Adipose tissue (tissue), 3 donors: Measurements from ENCODE around the gene AIP. TPM values are rescaled to one million over a fixed set of nuclear protein-coding genes. Genes with fewer than 3 reads are reported as not detected.

Experiments
- H3K27ac ChIP-seq: one replicate; pipeline ENCODE4 v1.5.1; 2013; ENCODE audit warnings: low read depth, low read length
- WGBS, 3 donors: extraction: QIAGEN DNeasy Blood & Tissue Kit; methylation state at CpG; one replicate each; pipeline ENCODE4 v1.1.7; 2013; 5-methylcytosine and 5-hydroxymethylcytosine counted together
- polyA plus RNA-seq, 3 donors: library from polyadenylated mRNA; stranded (reverse); fragments of 200-250 nt; gene quantifications; one replicate each; pipeline ENCODE4 v1.2.3, GENCODE V29; 2013
- donor health status: healthy with polysubstance abuse.
- donor health status: Bipolar disorder and iron deficiency.
- donor health status: healthy.

AIP gene
- polyA plus RNA-seq, 3 donors = 52.0 to 93.9 (median 58.1) TPM

- H3K27ac ChIP-seq = no peak overlapping the region
- 40 to 43% (median 43%) methylated on average over 31 to 45 of the region's 45 CpGs for WGBS, 3 donors
Measured at GRCh38 chr11:67442504-67443404, 40.1 kb upstream of the AIP start.

DNA sequence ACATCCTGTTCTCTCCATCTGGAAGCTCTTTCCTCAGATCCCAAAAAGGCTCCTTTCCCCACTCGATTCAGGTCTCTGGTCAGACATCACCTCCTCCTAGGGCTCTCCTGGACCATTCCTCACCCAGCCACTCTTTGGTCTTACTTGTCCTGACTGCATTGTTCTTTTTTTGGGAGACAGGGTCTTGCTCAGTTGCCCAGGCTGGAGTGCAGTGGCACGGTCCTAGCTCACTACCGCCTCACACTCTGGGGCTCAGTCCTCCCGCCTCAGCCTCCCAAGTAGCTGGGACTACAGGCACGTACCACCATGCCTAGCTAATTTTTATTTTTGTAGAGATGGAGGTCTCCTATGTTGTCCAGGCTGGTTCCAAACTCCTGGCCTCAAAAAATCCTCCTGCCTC lies 37.3 kb upstream of the AIP start:
- no peak overlapping the region for H3K27ac ChIP-seq
- 84 to 89% (median 87%) methylated on average over 5 of the region's 5 CpGs for WGBS, 3 donors

GRCh38 chr11:67448220-67448609 lies 34.6 kb upstream of the AIP start:
- WGBS, 3 donors = 91 to 93% (median 91%) methylated on average over 7 of the region's 7 CpGs
- H3K27ac ChIP-seq = no peak overlapping the region

- no peak overlapping the region for H3K27ac ChIP-seq
- 58 to 63% (median 63%) methylated on average over 9 of the region's 9 CpGs for WGBS, 3 donors
Measured at GRCh38 chr11:67449116-67449844, 33.5 kb upstream of the AIP start.

- H3K27ac ChIP-seq = no peak overlapping the region
- 93% methylated on average over 25 of the region's 25 CpGs for WGBS, 3 donors
Measured at GRCh38 chr11:67450796-67451657, 31.8 kb upstream of the AIP start.

DNA sequence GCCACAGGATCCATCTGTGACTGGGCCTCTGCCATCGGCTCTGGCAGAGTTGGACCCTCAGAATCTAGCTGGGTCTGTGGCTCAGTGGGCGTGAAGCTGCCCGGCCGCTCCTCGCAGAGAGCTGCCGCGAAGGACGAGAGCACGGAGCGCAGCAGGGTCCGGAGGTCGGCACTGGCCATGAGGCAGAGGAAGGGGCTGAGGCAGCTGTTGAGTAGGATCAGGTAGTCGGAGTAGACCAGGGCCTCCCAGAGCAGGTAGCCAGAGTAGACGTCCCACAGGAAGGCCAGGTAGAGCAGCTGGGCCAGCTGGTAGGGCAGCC lies 31.2 kb upstream of the AIP start:
- no peak overlapping the region for H3K27ac ChIP-seq
- 91 to 94% (median 94%) methylated on average over 14 of the region's 14 CpGs for WGBS, 3 donors

DNA sequence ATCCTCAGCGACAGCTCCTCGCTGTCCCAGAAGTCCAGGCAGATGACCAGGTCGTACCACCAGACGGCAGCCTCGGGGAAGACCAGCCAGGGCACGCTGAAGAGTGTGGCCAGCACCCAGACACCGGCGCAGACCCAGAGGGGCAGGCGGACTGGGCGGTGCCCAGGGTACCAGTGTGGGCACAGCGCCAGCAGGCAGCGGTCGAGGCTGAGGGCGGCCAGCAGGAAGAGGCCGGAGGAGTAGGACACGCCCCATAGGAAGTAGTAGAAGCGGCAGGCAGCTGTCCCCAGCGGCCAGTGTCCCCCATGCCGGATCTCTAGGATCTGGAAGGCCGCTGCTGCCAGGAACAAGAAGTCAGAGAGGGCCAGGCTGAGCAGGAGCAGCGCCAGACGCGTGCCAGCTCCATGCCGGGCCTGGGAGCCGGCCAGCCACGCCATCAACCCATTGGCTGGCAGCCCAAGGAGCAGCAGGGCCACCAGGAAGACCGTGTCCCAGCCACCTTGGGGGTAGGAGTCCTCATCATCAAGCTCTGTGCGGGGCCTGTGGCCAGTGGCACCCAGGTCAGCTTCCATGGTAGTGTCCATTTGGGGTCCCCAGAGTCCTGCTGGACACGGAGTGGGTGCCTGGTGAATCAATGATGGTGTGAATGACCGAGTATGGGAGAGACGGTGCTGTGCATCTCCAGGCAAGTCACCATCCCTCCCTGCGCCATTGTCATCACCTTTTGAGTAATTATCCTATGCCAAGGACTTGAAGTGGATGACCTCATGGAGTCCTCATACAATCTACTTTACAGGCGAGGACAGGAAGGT lies 30.5 kb upstream of the AIP start, which contains the start of gene GPR152:
TSS of gene GPR152 (minus strand) at position 589 of the 812 bp plus-strand sequence. CDS start at position 584, 5 bp downstream.
- 72 to 82% (median 77%) methylated on average over 33 of the region's 33 CpGs for WGBS, 3 donors

DNA sequence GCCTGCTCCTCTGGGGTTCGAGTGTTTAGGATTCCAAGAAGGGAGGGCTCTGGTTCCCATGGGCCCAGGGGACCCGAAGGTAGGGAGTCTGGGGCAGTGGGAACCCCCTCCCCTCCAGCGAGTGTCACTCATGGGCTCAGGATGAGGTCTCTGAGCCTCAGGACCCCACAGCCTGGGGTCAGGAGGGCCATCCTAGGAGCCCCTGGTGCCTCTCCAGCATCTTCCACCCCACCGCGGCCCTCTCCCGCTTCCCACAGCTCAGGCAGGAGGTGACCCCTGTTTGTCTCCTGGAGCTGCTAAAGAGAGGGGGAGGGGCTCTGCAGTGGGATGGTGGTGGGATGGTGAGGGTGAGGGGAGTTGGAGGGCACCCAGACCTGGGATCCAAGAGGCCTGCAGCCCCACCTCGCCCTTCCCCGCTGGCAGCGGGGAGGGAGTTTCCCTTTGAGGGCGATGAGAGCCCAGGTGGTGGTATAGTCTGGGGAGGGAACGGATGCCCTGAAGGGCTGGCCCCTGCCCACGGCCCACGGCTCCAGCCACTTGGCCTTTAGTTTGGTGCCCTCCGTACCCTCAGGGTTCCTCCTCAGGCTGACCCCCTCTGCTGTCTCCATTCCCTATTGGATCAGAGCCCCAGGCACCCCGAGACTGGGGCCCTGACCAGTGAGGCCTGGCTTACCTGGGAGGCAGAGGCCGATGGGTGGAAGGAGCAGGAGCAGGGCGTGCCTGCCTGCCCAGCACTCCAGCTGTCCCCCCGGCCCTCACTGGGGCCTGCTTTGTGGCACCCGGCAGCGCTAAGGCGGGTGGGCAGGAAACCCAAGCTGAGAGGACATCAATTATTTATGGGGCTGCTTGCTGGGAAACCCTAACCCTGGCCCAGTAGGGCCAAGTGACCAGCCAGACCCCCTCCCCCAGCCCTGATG lies 28.8 kb upstream of the AIP start:
- 87 to 92% (median 87%) methylated on average over 18 to 21 of the region's 21 CpGs for WGBS, 3 donors

More for the DNA sequence above, 30.5 kb upstream of the AIP start, which contains the start of gene GPR152:
- no peak within 1 kb of the TSS for H3K27ac ChIP-seq

GRCh38 chr11:67455054-67455453 lies 27.8 kb upstream of the AIP start, which contains the start of gene CABP4:
CABP4 (plus strand) TSS chr11:67455354; CDS start chr11:67455424, 70 bp downstream.
- 91 to 95% (median 94%) methylated on average over 3 of the region's 3 CpGs for WGBS, 3 donors

More for the DNA sequence above, 28.8 kb upstream of the AIP start:
- no peak overlapping the region for H3K27ac ChIP-seq

GRCh38 chr11:67456068-67456705 lies 26.6 kb upstream of the AIP start:
- 83 to 84% (median 83%) methylated on average over 24 to 25 of the region's 25 CpGs for WGBS, 3 donors
- no peak overlapping the region for H3K27ac ChIP-seq

More at GRCh38 chr11:67455054-67455453, 27.8 kb upstream of the AIP start, which contains the start of gene CABP4:
- no peak within 1 kb of the TSS for H3K27ac ChIP-seq

DNA sequence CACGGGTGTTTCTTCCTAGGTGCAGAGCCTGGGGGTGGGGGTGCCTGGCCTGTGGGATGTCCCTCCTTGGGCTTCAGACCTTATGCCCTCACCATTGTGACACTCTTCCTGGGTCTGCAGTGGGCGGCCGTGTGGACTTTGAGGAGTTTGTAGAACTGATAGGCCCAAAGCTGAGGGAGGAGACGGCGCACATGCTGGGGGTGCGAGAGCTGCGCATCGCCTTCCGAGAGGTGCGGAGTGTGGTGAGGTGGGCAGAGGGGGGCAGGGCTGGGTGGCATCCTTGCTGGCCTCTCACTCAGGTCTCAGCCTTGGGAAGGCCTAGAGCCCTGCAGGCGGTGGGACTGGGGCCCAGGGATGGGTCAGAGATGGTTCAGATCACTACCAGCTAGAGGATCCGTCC lies 25.4 kb upstream of the AIP start:
- WGBS, 3 donors = 91 to 92% (median 92%) methylated on average over 12 of the region's 12 CpGs
- no peak overlapping the region for H3K27ac ChIP-seq

- H3K27ac ChIP-seq = no peak overlapping the region
- WGBS, 3 donors = 85 to 91% (median 87%) methylated on average over 17 to 19 of the region's 19 CpGs
Measured at GRCh38 chr11:67458266-67458665, 24.6 kb upstream of the AIP start.

- no peak overlapping the region for H3K27ac ChIP-seq
- WGBS, 3 donors = 69 to 95% (median 91%) methylated on average over 10 of the region's 10 CpGs
Measured at GRCh38 chr11:67463186-67463585, 19.6 kb upstream of the AIP start.

GRCh38 chr11:67463680-67464410 lies 19.0 kb upstream of the AIP start:
- no peak overlapping the region for H3K27ac ChIP-seq
- WGBS, 3 donors = 68 to 77% (median 71%) methylated on average over 20 of the region's 20 CpGs

DNA sequence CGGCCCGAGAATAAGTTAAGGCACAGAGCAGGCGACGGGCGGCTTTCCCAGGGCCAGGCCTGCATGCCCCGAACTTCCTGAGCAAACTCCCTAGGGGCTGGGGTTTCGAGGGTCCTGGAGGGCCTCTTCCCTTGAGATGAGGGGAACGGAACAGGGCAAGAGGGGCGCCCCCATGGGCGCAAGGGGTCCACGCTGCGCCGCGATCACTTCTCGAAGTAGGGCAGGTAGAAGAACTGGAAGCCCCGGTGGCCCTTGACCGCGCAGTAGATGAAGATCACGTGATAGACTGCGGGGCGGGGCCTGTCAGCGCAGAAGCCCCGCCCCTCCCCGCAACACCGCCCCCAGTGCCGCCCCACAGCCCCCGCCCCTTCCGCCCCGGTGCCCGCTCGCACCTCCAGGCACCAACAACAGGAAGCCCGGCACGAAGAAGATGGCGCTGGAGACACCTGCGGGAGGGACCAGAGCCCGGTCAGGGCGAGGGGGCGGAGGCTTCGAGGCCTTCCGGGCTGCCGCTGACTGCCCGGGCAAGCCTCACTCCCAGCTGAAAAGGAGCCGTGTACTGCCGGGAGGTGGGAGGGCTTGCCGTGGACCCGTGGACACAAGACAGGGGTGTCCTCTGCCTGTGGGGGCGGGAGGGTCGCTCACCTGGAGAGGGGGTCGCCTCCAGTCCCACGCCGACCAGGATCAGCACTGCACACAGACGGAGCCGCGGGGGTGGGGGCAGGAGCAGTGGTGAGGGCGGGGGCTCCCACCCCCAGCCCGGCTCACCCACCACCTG lies 18.2 kb upstream of the AIP start:
- 16 to 22% (median 20%) methylated on average over 42 to 56 of the region's 56 CpGs for WGBS, 3 donors
- no peak overlapping the region for H3K27ac ChIP-seq
